Endodermal cell (in vitro differentiated cells): ENCODE data around the gene PDE6A. TPM values are rescaled to one million over a fixed set of nuclear protein-coding genes. Genes with fewer than 3 reads are reported as not detected.

Source experiments
- DNase-seq: peaks from one replicate; pipeline ENCODE4 v3.0.0-alpha.2; 2017
- H3K27ac ChIP-seq: 2 replicates; pipeline ENCODE4 v1.5.1; 2013; ENCODE audit warnings: mild to moderate bottlenecking, low read depth, low read length, moderate library complexity
- H3K27me3 ChIP-seq: 2 replicates; pipeline ENCODE4 v1.6.1; 2013; ENCODE audit warnings: mild to moderate bottlenecking, low read length, moderate library complexity; ENCODE audit not compliant: insufficient read depth, control insufficient read depth, poor library complexity, severe bottlenecking
- H3K36me3 ChIP-seq: 2 replicates; pipeline ENCODE4 v1.7.0; 2013; ENCODE audit warnings: mild to moderate bottlenecking, low read length, moderate library complexity; ENCODE audit not compliant: control insufficient read depth, insufficient read depth
- H3K4me1 ChIP-seq: one replicate; pipeline ENCODE4 v1.7.0; 2013; ENCODE audit warnings: low read length; ENCODE audit not compliant: control insufficient read depth, insufficient read depth
- H3K4me3 ChIP-seq: 2 replicates; pipeline ENCODE4 v1.5.1; 2013; ENCODE audit warnings: mild to moderate bottlenecking, low read length, moderate library complexity
- H3K9ac ChIP-seq: 2 replicates; pipeline ENCODE4 v1.6.1; 2013; ENCODE audit warnings: mild to moderate bottlenecking, low read length, moderate library complexity; ENCODE audit not compliant: poor library complexity, severe bottlenecking; ENCODE audit errors: extremely low read depth
- H3K9me3 ChIP-seq: 2 replicates; pipeline ENCODE4 v1.6.1; 2013; ENCODE audit warnings: mild to moderate bottlenecking, low read length, moderate library complexity; ENCODE audit not compliant: control insufficient read depth
- H3K27ac Mint-ChIP-seq: 2 replicates; pipeline ENCODE4 v1.8.0; 2020; ENCODE audit warnings: mixed read lengths
- H3K27me3 Mint-ChIP-seq: 2 replicates; pipeline ENCODE4 v1.8.0; 2021; ENCODE audit warnings: mild to moderate bottlenecking, mixed read lengths; ENCODE audit not compliant: insufficient read depth
- H3K36me3 Mint-ChIP-seq: 2 replicates; pipeline ENCODE4 v1.8.0; 2020; ENCODE audit warnings: low read depth, mixed read lengths
- H3K4me1 Mint-ChIP-seq: 2 replicates; pipeline ENCODE4 v1.8.0; 2020; ENCODE audit warnings: mixed read lengths
- H3K4me3 Mint-ChIP-seq: 2 replicates; pipeline ENCODE4 v1.8.0; 2020; ENCODE audit warnings: mild to moderate bottlenecking, moderate library complexity, mixed read lengths
- H3K9me3 Mint-ChIP-seq: 2 replicates; pipeline ENCODE4 v1.8.0; 2020; ENCODE audit warnings: mild to moderate bottlenecking, mixed read lengths
- WGBS, 2 experiments: methylation state at CpG; one replicate each; pipeline versions ENCODE4 v1.1.5 to v1.1.7; 2013; ENCODE audit warnings: missing lambda C conversion rate in 2 of 2, mixed read lengths in 1 of 2; ENCODE audit not compliant: insufficient coverage in 1 of 2, insufficient read length in 1 of 2; 5-methylcytosine and 5-hydroxymethylcytosine counted together
- total RNA-seq, 2 donors: library from RNA; stranded (reverse); fragmentation: NEBNext Ultra II Directional in 1 of 2; extraction: Animal tissue kit (Norgen Biotek cat#: 25700) in 1 of 2; gene quantifications; 2 replicates in 1 of 2; 3 replicates in 1 of 2; pipeline ENCODE4 v1.2.1, GENCODE V29; 2021
- TF ChIP-seq, protein P1 (sequence below): fragments of 200-600 bp; sonication (generic); conservative IDR thresholded peaks from 2 replicates; pipeline ENCODE4 v1.5.0; 2021; ENCODE audit warnings: antibody characterized with exemption, mild to moderate bottlenecking

The PDE6A gene
- total RNA-seq, 2 donors from 2014 or later: 0.07 TPM; not detected in 1

DNA sequence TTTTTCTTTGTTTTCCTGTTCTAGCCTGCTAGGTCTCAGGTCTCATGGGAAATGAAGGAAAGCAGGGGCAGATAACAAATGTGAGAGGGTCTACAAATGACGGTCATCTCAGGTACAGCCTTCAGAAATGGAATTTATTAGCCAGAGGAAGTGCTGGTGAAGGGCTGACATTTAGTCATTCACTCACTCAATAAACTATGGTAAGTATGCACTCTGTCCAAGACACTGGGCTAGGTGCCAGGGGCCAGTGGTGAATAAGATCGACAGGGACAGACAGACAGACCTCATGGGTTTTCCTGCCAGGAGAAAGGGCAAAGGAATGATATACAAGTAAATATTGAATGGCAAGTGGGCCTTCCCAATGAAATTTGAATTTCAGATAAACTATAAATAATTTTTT is 6.3 kb downstream of the PDE6A start:
- Histone ChIP-seq H3K27me3 (no peaks in the 10 kb centered on the region), H3K36me3 (no peaks in the 10 kb centered on the region), H3K4me3 (no peak overlapping the region), H3K9me3 (no peaks in the 10 kb centered on the region), H3K27ac (no peak overlapping the region), H3K9ac (no peak overlapping the region), H3K4me1 (peaks cover 14% of the 10 kb centered on the region)
- H3K27ac Mint-ChIP-seq: no peak overlapping the region
- 81 to 83% methylated on average over 1 to 2 of the region's 2 CpGs for WGBS, 2 experiments
- DNase-seq: no peak
- H3K4me1 Mint-ChIP-seq: peaks cover 41% of the 10 kb centered on the region
- H3K27me3 Mint-ChIP-seq: no peaks in the 10 kb centered on the region
- TF ChIP-seq, protein P1, sequence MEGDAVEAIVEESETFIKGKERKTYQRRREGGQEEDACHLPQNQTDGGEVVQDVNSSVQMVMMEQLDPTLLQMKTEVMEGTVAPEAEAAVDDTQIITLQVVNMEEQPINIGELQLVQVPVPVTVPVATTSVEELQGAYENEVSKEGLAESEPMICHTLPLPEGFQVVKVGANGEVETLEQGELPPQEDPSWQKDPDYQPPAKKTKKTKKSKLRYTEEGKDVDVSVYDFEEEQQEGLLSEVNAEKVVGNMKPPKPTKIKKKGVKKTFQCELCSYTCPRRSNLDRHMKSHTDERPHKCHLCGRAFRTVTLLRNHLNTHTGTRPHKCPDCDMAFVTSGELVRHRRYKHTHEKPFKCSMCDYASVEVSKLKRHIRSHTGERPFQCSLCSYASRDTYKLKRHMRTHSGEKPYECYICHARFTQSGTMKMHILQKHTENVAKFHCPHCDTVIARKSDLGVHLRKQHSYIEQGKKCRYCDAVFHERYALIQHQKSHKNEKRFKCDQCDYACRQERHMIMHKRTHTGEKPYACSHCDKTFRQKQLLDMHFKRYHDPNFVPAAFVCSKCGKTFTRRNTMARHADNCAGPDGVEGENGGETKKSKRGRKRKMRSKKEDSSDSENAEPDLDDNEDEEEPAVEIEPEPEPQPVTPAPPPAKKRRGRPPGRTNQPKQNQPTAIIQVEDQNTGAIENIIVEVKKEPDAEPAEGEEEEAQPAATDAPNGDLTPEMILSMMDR: no peak
- H3K4me3 Mint-ChIP-seq: no peak overlapping the region
- no peaks in the 10 kb centered on the region for H3K36me3 Mint-ChIP-seq
- H3K9me3 Mint-ChIP-seq: no peaks in the 10 kb centered on the region

DNA sequence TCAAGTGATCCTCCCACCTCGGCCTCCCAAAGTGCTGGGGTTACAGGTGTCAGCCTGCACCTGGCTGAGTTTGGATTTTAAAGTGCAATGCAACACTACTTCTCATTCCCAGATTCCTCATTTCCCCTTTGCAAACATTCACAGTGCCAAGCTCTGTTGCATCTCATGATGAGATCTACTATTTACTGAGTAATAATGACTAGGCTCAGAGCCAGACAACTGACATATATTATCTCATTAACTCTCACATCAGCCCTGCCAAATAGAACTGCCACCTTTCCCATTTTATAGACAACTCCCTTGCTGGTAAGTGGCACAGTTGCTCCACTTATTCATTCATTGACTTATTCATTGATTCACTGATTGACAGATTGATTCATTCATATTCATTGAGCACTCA is 7.0 kb downstream of the PDE6A start:
- Mint-ChIP-seq H3K36me3 (no peaks in the 10 kb centered on the region), H3K4me3 (no peak overlapping the region), H3K27ac (no peak overlapping the region), H3K9me3 (no peaks in the 10 kb centered on the region), H3K27me3 (no peaks in the 10 kb centered on the region), H3K4me1 (peaks cover 34% of the 10 kb centered on the region)
- Histone ChIP-seq H3K4me3 (no peak overlapping the region), H3K9ac (no peak overlapping the region), H3K27me3 (no peaks in the 10 kb centered on the region), H3K36me3 (no peaks in the 10 kb centered on the region), H3K9me3 (no peaks in the 10 kb centered on the region), H3K4me1 (peaks cover 14% of the 10 kb centered on the region), H3K27ac (no peak overlapping the region)
- 93 to 100% methylated on average over 1 of the region's 1 CpG for WGBS, 2 experiments
- no peak for DNase-seq
- TF ChIP-seq, protein P1: no peak

DNA sequence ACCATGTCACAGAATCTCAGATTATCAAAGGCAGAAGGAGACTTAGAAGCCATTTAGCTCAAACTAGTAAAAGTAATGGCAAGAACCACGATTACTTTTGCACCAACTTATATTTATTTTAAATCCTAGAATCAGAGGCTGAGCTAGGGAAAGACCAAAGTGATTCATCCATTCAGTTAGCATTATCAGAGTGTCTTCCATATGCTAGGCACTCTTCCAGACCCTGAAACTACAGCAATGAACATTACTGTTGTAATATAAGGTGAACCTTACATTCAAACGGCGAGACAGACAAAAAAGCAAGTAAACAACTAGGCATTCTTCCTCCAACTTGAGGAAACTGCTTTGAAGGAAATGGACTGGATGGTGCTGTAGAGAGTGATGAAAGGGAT is 7.9 kb downstream of the PDE6A start:
- peaks cover 4% of the 10 kb centered on the region for H3K27me3 Mint-ChIP-seq
- no peaks in the 10 kb centered on the region for H3K36me3 ChIP-seq
- DNase-seq: no peak
- H3K9ac ChIP-seq: no peak overlapping the region
- no peaks in the 10 kb centered on the region for H3K36me3 Mint-ChIP-seq
- no peaks in the 10 kb centered on the region for H3K27me3 ChIP-seq
- WGBS, 2 experiments: 99 to 100% methylated on average over 2 to 3 of the region's 3 CpGs
- peaks cover 27% of the 10 kb centered on the region for H3K4me1 Mint-ChIP-seq
- TF ChIP-seq, protein P1: no peak
- H3K4me3 ChIP-seq: no peak overlapping the region
- H3K4me3 Mint-ChIP-seq: no peak overlapping the region
- H3K9me3 Mint-ChIP-seq: no peaks in the 10 kb centered on the region
- no peaks in the 10 kb centered on the region for H3K9me3 ChIP-seq
- no peak overlapping the region for H3K27ac Mint-ChIP-seq
- no peak overlapping the region for H3K27ac ChIP-seq
- peaks cover 14% of the 10 kb centered on the region for H3K4me1 ChIP-seq
